Right lobe of liver (tissue), 4 donors: Measurements from ENCODE around the gene CTU2.

Source experiments
- POLR2A ChIP-seq: fragments of 450-650 bp; IDR thresholded peaks from one replicate; pipeline ENCODE4 v1.6.1; 2017; ENCODE audit warnings: antibody characterized with exemption, mild to moderate bottlenecking
- TF ChIP-seq, protein P1 (sequence below), 4 donors: fragments of 200-600 bp in 3 of 4; fragments of 450-650 bp in 1 of 4; IDR thresholded peaks; one replicate each; pipeline versions ENCODE4 v1.5.1 to v1.8.0; 2016 to 2022; ENCODE audit warnings: antibody characterized with exemption in 4 of 4, mild to moderate bottlenecking in 2 of 4
- donor health status: DM: no; HTN: no; CAD: no.
- donor health status: DM: no; HTN: no; CAD: no.
- donor health status: DM: no; HTN: yes; CAD: no.

DNA sequence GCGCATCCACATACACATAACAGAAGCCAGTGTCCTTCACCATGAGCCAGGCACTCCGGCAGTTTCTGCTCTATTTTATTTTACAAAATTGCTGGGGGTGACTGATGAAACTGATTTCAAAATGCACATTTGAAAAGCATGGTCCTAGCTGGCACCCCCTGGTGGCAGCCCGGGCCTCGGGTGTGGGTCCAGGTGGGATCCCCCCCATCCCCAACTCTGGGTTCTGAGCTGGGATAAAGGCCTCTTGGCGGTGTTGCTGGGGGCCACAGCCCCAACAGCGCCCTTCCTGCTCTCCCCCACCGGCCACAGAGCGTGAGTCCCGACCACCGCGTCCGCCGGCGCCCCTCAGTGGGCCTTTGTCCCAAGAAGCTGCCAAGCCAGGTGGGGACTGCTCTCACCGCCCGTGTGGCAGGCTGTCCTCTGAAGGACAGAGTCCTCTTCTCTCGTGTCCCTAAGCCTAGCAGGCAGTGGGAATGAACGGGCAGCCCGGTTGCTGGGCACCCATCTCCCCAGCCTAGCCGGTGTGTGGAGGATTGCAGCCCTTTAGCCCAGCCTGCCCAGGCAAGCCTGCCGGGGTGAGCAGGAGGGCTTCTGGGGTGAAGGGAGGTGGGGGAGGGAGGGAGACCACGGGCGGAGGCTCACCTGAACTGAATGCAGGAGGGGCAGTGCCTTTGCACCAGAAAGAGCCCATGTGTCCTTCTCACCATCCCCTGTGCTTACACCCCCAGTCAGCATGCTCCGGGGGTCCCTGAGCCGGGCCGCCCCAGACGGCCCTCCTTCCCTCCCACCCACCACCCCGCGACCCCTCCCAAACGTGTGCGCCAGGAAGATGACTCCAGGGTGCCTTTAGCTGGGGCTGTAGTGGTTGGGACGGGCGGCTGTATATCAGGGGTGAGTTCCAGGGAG lies 20.9 kb upstream of the CTU2 start:
- TF ChIP-seq, protein P1, sequence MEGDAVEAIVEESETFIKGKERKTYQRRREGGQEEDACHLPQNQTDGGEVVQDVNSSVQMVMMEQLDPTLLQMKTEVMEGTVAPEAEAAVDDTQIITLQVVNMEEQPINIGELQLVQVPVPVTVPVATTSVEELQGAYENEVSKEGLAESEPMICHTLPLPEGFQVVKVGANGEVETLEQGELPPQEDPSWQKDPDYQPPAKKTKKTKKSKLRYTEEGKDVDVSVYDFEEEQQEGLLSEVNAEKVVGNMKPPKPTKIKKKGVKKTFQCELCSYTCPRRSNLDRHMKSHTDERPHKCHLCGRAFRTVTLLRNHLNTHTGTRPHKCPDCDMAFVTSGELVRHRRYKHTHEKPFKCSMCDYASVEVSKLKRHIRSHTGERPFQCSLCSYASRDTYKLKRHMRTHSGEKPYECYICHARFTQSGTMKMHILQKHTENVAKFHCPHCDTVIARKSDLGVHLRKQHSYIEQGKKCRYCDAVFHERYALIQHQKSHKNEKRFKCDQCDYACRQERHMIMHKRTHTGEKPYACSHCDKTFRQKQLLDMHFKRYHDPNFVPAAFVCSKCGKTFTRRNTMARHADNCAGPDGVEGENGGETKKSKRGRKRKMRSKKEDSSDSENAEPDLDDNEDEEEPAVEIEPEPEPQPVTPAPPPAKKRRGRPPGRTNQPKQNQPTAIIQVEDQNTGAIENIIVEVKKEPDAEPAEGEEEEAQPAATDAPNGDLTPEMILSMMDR (IDR thresholded peaks at IDR 0.05) = peak; percentile 25 to 45 (median 31)
- no peak for TF ChIP-seq POLR2A
